Caco-2 (cell line): ENCODE measurements around the gene ST6GALNAC2. TPM values are rescaled to one million over a fixed set of nuclear protein-coding genes. Genes with fewer than 3 reads are reported as not detected.

Source experiments
- BruUV-seq: library from RNA; stranded (reverse); fragments of 400-500 nt; replicated peaks from 2 replicates; lab custom pipeline; 2021; lab: Mats Ljungman, UMichigan
- CTCF ChIA-PET: fragments of 300-600 bp; sonication (Branson Sonifier 250); formaldehyde crosslinking; loops from one replicate; lab custom pipeline; 2022; ENCODE audit warnings: antibody characterized with exemption; lab: Charles Lee
- POLR2A ChIA-PET: fragments of 300-600 bp; sonication (Branson Sonifier 250); formaldehyde crosslinking; loops from one replicate; lab custom pipeline; 2022; ENCODE audit warnings: antibody characterized with exemption; lab: Charles Lee
- DNase-seq, 2 experiments: peaks; one replicate each; pipeline versions ENCODE4 v3.0.0 to v3.0.0-alpha.2; 2020 to 2022
- H3K27me3 ChIP-seq: replicated peaks from 2 replicates; pipeline ENCODE4 v1.6.0; 2011; ENCODE audit warnings: low read length; ENCODE audit not compliant: control insufficient read depth, insufficient read depth
- H3K36me3 ChIP-seq: 2 replicates; pipeline ENCODE4 v1.5.1; 2011; ENCODE audit warnings: low read length; ENCODE audit not compliant: control insufficient read depth, insufficient read depth
- H3K4me1 ChIP-seq: fragments of 250-450 bp; sonication (Bioruptor Pico); 2 replicates; pipeline ENCODE4 v1.5.1; 2020; ENCODE audit warnings: mild to moderate bottlenecking
- H3K4me3 ChIP-seq: 2 replicates; pipeline ENCODE4 v1.5.1; 2011; ENCODE audit warnings: low read depth, mild to moderate bottlenecking, control low read depth, low read length
- H3K9me3 ChIP-seq: fragments of 250-450 bp; sonication (Bioruptor Pico); 2 replicates; pipeline ENCODE4 v1.5.1; 2020; ENCODE audit warnings: mild to moderate bottlenecking, moderate library complexity
- H3K27ac Mint-ChIP-seq: one replicate; pipeline ENCODE4 v1.8.0; 2022; ENCODE audit warnings: mixed read lengths; ENCODE audit not compliant: unreplicated experiment
- H3K27me3 Mint-ChIP-seq: one replicate; pipeline ENCODE4 v1.8.0; 2022; ENCODE audit warnings: mixed read lengths; ENCODE audit not compliant: insufficient read depth, unreplicated experiment
- H3K36me3 Mint-ChIP-seq: one replicate; pipeline ENCODE4 v1.8.0; 2022; ENCODE audit warnings: mild to moderate bottlenecking, mixed read lengths; ENCODE audit not compliant: insufficient read depth, unreplicated experiment
- H3K4me1 Mint-ChIP-seq: one replicate; pipeline ENCODE4 v1.8.0; 2022; ENCODE audit warnings: low read depth, mixed read lengths; ENCODE audit not compliant: unreplicated experiment
- H3K4me3 Mint-ChIP-seq: one replicate; pipeline ENCODE4 v1.8.0; 2022; ENCODE audit warnings: mild to moderate bottlenecking, moderate library complexity, mixed read lengths; ENCODE audit not compliant: unreplicated experiment
- H3K9me3 Mint-ChIP-seq: one replicate; pipeline ENCODE4 v1.8.0; 2022; ENCODE audit warnings: mixed read lengths; ENCODE audit not compliant: unreplicated experiment
- intact Hi-C: fragments of 100-400 bp; cut with micrococcal nuclease; formaldehyde crosslinking; loops from one replicate; pipeline ENCODE4 v1.10.0; 2022; ENCODE audit not compliant: unreplicated experiment
- total RNA-seq: library from RNA; stranded (reverse); gene quantifications from 2 replicates; pipeline ENCODE4 v1.2.3, GENCODE V29; 2022
- TF ChIP-seq, protein P1 (sequence below), 2 experiments: fragments of 200-600 bp in 1 of 2; IDR thresholded peaks; 1 replicate in 1 of 2; 2 replicates in 1 of 2; pipeline versions ENCODE4 v1.5.1 to v1.8.0; 2011 to 2022; ENCODE audit warnings: antibody characterized with exemption in 1 of 2, control low read depth in 1 of 2, inconsistent platforms in 1 of 2, low read depth in 1 of 2, low read length in 1 of 2, mild to moderate bottlenecking in 1 of 2, moderate library complexity in 1 of 2; ENCODE audit not compliant: insufficient read depth in 1 of 2, severe bottlenecking in 1 of 2, unreplicated experiment in 1 of 2

Gene ST6GALNAC2
- total RNA-seq, 1 experiment from 2014 or later: 0.77 TPM

DNA sequence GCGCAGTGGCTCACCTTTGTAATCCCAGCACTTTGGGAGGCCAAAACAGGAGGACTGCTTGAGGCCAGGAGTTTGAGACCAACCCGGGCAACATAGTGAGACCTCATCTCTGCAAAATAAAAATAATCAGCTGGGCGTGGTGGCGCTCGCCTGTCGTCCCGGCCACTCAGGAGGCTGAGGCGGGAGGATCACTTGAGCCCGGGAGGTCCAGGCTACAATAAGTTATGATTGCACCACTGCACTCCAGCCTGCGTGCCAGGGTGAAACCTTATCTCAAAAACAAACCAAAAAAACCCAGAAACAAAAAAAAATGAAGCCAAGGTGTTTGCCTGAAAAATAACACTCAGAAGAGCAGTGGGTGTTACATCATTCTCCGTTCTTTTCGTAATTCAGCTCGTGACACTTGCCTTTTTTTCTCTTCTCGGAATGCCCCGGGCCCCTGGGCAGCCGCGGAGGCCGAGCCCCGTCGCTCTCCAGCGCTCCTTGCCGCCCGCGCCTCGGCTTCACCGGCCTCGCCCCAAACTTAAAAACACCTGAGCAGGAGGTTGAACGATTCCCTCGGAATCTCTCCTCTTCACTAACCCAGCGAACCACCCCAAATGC is 28.8 kb downstream of the ST6GALNAC2 start:
- H3K4me1 ChIP-seq: peaks cover 25% of the 10 kb centered on the region
- Mint-ChIP-seq H3K4me3 (peak overlapping the region; percentile 90), H3K27me3 (no peaks in the 10 kb centered on the region), H3K4me1 (peaks cover 12% of the 10 kb centered on the region), H3K27ac (peak overlapping the region; percentile 100), H3K36me3 (peaks cover 48% of the 10 kb centered on the region), H3K9me3 (no peaks in the 10 kb centered on the region)
- CTCF ChIA-PET: interaction anchor here (0.6 to 2.7 kb wide), 21 partner anchors 11 to 172 kb away, joined by 3 to 21 read pairs (median 4); partner anchors contain the start of genes PRCD and ST6GALNAC2
- peak in 1 of 2 experiments; percentile 65 for DNase-seq
- TF ChIP-seq, protein P1, sequence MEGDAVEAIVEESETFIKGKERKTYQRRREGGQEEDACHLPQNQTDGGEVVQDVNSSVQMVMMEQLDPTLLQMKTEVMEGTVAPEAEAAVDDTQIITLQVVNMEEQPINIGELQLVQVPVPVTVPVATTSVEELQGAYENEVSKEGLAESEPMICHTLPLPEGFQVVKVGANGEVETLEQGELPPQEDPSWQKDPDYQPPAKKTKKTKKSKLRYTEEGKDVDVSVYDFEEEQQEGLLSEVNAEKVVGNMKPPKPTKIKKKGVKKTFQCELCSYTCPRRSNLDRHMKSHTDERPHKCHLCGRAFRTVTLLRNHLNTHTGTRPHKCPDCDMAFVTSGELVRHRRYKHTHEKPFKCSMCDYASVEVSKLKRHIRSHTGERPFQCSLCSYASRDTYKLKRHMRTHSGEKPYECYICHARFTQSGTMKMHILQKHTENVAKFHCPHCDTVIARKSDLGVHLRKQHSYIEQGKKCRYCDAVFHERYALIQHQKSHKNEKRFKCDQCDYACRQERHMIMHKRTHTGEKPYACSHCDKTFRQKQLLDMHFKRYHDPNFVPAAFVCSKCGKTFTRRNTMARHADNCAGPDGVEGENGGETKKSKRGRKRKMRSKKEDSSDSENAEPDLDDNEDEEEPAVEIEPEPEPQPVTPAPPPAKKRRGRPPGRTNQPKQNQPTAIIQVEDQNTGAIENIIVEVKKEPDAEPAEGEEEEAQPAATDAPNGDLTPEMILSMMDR (IDR thresholded peaks at IDR 0.05; ENCODE audit: insufficient read depth in 1 of 2, low read depth in 1 of 2, low read length in 1 of 2, severe bottlenecking in 1 of 2, unreplicated experiment in 1 of 2): no peak
- POLR2A ChIA-PET: interaction anchor here (0.5 to 1.9 kb wide), 29 partner anchors 10 to 1292 kb away, joined by 3 to 19 read pairs (median 4); partner anchors contain the start of genes MFSD11, MXRA7, PRCD and PRPSAP1
- no peaks in the 10 kb centered on the region for H3K9me3 ChIP-seq
- peaks cover 3% of the 10 kb centered on the region; the same call in 1 of the 2 replicates for H3K36me3 ChIP-seq
- peak overlapping the region; percentile 77 for H3K4me3 ChIP-seq
- H3K27me3 ChIP-seq: no peaks in the 10 kb centered on the region
- intact Hi-C loops: loop anchor here (1.0 to 2.0 kb wide), 2 partner anchors 114 to 158 kb away; no protein-coding TSS in a partner anchor
- TSS peak; percentile 73 for BruUV-seq

DNA sequence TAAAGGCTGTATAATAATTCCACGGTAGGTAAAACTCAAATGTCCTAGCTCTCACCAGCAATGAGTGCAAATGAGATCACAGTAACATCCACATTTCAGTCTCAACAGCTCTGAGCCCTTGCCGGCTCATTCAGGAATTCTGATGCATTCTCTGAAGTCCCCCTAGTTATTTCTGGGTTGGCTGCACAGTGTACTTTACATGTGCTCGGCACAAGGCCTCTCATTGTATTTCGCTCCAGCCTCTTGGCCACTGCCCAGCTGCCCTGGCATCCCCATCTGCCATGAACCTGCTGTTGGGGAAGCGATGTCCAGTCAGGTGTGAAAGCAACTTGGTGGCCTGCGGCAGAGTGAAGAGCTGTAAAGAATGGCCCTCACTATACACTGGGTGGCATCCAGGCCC is 31.5 kb downstream of the ST6GALNAC2 start:
- Histone ChIP-seq H3K4me1 (peaks cover 15% of the 10 kb centered on the region), H3K36me3 (no peaks in the 10 kb centered on the region), H3K9me3 (no peaks in the 10 kb centered on the region), H3K27me3 (no peaks in the 10 kb centered on the region), H3K4me3 (no peak overlapping the region)
- Mint-ChIP-seq H3K36me3 (peaks cover 21% of the 10 kb centered on the region), H3K27ac (no peak overlapping the region), H3K27me3 (no peaks in the 10 kb centered on the region), H3K4me1 (peaks cover 17% of the 10 kb centered on the region), H3K9me3 (no peaks in the 10 kb centered on the region), H3K4me3 (no peak overlapping the region)
- ChIA-PET POLR2A (no interaction called here), CTCF (no interaction called here)
- TF ChIP-seq, protein P1 (IDR thresholded peaks at IDR 0.05; ENCODE audit: insufficient read depth in 1 of 2, low read depth in 1 of 2, low read length in 1 of 2, severe bottlenecking in 1 of 2, unreplicated experiment in 1 of 2): no peak
- DNase-seq: no peak
- no TSS peak for BruUV-seq
- intact Hi-C loops: no loop called here

GRCh38 chr17:76553178-76553908 is 32.3 kb downstream of the ST6GALNAC2 start:
- peaks cover 13% of the 10 kb centered on the region for H3K4me1 Mint-ChIP-seq
- CTCF ChIA-PET: no interaction called here

More at GRCh38 chr17:76553178-76553908, 32.3 kb downstream of the ST6GALNAC2 start:
- Histone ChIP-seq H3K27me3 (no peaks in the 10 kb centered on the region), H3K4me1 (peaks cover 10% of the 10 kb centered on the region), H3K36me3 (no peaks in the 10 kb centered on the region), H3K9me3 (no peaks in the 10 kb centered on the region), H3K4me3 (no peak overlapping the region)
- Mint-ChIP-seq H3K9me3 (no peaks in the 10 kb centered on the region), H3K27ac (no peak overlapping the region), H3K27me3 (no peaks in the 10 kb centered on the region), H3K36me3 (peaks cover 13% of the 10 kb centered on the region), H3K4me3 (no peak overlapping the region)
- no TSS peak for BruUV-seq
- intact Hi-C loops: no loop called here
- no peak for DNase-seq
- POLR2A ChIA-PET: no interaction called here
- TF ChIP-seq, protein P1 (IDR thresholded peaks at IDR 0.05; ENCODE audit: insufficient read depth in 1 of 2, low read depth in 1 of 2, low read length in 1 of 2, severe bottlenecking in 1 of 2, unreplicated experiment in 1 of 2): no peak
